HFF-Myc (cell line): ENCODE results near the gene ARFGAP3.

Experiments used
- DNase-seq: peaks from one replicate; pipeline ENCODE4 v3.0.0-alpha.2; 2011; ENCODE audit warnings: low read depth; ENCODE audit errors: extremely low read depth
- H3K4me3 ChIP-seq: replicated peaks from 2 replicates; pipeline ENCODE4 v1.5.1; 2011; ENCODE audit warnings: low read depth, mild to moderate bottlenecking, control low read depth, low read length
- TF ChIP-seq, protein P1 (sequence below): IDR thresholded peaks from 2 replicates; pipeline ENCODE4 v1.5.1; 2012; ENCODE audit warnings: mild to moderate bottlenecking, low read depth, low read length, control low read depth; ENCODE audit errors: missing control alignments

Gene ARFGAP3

DNA sequence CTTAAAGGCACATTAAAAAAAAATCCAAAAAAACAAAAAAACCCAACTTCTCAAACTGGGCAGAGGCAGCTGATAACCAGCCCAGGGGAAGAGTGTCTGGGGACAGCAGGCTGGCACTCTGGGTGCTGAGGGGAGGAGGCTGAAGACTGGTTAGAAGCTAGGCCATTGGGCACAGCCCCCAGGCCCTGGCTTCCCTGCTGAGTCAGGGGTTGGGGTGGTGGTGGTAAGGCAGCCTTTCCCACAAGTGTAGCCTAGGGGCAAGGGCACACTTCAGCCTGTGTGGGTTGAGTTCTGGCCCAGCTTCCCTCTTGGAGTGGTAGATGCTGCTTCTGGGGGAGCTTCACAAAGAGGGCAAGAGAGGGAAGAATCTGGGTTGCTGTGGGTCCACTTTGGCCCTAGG, 16.3 kb upstream of the ARFGAP3 start:
- no peak overlapping the region for H3K4me3 ChIP-seq
- DNase-seq, result no peak
- TF ChIP-seq, protein P1, sequence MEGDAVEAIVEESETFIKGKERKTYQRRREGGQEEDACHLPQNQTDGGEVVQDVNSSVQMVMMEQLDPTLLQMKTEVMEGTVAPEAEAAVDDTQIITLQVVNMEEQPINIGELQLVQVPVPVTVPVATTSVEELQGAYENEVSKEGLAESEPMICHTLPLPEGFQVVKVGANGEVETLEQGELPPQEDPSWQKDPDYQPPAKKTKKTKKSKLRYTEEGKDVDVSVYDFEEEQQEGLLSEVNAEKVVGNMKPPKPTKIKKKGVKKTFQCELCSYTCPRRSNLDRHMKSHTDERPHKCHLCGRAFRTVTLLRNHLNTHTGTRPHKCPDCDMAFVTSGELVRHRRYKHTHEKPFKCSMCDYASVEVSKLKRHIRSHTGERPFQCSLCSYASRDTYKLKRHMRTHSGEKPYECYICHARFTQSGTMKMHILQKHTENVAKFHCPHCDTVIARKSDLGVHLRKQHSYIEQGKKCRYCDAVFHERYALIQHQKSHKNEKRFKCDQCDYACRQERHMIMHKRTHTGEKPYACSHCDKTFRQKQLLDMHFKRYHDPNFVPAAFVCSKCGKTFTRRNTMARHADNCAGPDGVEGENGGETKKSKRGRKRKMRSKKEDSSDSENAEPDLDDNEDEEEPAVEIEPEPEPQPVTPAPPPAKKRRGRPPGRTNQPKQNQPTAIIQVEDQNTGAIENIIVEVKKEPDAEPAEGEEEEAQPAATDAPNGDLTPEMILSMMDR, result no peak

DNA sequence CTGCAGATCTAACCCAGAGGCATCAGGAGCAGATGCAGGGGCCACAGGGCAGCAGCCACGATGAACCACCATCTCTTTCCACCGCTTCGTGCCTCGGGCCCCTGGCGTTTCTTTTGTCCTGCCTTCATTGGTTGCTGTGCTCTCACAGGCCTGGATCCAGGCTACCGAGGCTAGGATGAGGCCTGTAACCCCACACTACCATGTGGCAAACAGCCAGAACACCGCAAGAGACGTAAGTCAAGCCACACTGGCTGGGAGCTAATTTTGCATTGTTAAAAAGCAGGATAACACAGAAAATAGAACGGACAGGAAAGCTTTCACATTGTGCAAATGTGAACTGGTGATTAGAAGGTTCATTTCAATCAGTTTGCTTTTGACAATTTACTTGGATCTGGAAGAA, 15.7 kb upstream of the ARFGAP3 start:
- DNase-seq, result no peak
- no peak overlapping the region for H3K4me3 ChIP-seq
- TF ChIP-seq, protein P1, result no peak

DNA sequence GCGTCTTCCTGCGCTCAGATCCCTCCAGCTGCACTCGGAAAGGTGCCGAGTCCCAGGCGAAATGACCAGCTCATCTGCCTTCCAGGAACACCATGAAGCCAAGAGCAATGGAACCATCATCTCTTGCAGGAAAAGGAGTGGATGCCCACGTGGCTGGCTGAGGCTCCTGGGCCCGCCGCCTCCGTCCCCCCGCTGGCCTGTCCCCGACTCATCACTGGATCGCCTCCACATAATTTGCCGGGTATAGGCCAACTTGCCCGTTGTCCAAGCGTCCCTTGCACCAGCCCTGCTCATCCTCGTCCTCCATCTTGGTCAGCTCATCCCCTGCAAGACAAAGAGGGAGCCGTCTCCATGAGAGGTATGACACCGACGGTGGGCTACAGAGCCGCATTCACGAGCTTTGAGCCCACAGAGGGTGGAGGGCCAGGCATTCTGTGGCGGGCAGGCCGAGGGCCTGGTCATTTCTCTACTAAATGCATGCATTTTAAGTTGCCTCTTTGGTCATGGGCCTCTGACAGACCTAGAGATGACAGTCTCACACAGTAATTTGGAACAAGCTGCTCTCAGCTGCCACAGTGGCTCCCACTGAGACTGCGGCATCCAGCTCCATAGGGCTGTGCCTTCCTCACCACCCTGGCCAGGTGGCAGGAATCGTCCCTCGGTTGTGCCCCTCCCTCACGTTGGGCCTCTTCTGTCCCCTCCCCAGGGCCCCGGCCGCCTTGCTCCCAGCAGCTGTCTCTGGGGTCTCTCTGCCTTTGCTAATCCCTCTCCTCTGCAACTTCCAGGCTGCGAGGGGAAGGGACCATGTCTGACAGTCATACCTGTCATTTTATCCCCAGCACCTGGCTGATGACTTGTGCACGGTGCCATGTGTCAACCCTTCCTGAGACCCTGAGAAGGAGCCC, 14.3 kb upstream of the ARFGAP3 start:
- DNase-seq, result no peak
- no peak overlapping the region for H3K4me3 ChIP-seq
- TF ChIP-seq, protein P1, result no peak

DNA sequence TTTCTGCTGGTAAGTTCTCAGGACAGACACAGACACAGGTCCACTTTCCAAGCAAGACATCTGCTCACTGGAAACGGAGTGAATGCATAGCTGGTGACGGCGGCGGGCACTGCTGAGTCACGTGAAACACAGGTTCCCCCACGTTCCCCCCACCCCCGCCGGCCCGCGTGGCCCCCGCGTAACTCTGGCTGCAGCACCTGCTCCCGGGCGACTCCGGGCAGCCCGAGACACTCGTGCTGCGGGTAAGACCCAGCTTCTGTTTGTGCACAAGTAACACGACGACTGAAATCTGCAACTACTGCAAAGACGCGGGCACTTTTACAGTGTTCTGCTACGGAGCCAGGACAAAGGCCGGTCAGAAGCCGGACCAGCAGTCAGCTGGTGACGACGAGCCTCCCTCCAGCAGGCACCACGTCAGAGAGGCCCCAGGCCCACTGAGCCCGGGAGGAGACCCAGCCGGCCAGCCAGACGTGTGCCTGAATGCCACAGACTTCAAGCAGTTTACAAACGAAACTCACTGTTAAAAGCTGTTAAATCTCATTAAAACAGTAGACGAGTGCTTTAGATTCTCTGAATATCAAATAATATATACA, 12.9 kb upstream of the ARFGAP3 start:
- H3K4me3 ChIP-seq, result no peak overlapping the region
- TF ChIP-seq, protein P1, result no peak
- no peak for DNase-seq

DNA sequence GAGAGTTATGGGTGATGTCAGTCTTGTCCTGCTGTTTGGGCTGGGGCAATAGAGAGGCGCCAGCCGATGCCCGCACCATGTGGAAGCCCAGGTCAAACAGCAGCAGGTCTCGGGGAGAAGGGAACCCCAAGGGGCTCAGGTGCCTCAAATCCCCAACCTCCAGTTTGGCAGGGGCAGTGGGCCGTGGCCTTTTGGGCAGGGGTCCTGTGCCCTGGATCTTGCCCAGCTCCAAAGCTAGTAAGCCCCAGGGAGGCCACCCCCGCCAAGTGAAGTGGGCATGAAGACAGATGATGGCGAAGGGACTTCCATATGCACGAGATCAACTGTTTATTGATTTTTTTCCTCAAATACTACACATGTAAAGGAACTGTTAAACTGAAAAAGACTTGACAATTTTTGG, 12.4 kb upstream of the ARFGAP3 start:
- TF ChIP-seq, protein P1, result no peak
- no peak for DNase-seq
- H3K4me3 ChIP-seq, result no peak overlapping the region

DNA sequence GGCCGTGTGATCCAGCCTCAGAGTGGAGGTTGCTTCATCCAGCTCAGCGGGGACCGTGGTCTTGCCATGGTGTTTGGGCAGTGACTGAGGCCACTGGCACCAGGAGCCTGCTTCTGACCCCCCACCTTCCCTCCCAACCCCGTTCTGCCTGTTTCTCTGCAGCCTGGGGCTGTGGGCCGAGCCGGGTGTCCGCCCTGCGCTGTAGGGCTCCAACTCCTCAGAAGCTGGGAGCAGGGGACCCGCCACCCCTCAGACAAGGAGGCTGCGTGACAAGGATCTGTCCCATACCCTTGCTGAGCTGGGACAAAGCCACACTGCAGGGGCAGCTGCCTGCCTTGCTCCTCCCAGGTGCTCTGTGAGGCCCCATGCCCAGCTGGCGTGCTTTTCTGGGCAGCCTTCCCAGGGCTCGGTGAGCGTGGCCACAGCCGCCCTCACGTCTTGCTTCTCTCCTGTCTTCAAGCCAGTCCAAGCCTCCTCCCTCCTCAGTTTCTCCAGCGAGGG, 11.7 kb upstream of the ARFGAP3 start:
- DNase-seq, result no peak
- TF ChIP-seq, protein P1, result no peak

More for the DNA sequence above, 11.7 kb upstream of the ARFGAP3 start:
- no peak overlapping the region for H3K4me3 ChIP-seq
